Neutrophil (primary cell): ENCODE measurements around the gene SMPD3.

Source experiments
- H3K27ac ChIP-seq: fragments of 200-600 bp; sonication (generic); 2 replicates; pipeline ENCODE4 v1.5.1; 2016; ENCODE audit warnings: mild to moderate bottlenecking, moderate library complexity
- H3K27me3 ChIP-seq: fragments of 200-600 bp; sonication (generic); 2 replicates; pipeline ENCODE4 v1.6.0; 2016; ENCODE audit warnings: mild to moderate bottlenecking
- H3K36me3 ChIP-seq: fragments of 200-600 bp; sonication (generic); 2 replicates; pipeline ENCODE4 v1.5.1; 2017
- H3K4me1 ChIP-seq, 2 experiments: fragments of 200-600 bp in 1 of 2; sonication (generic) in 1 of 2; 1 replicate in 1 of 2; 2 replicates in 1 of 2; pipeline versions ENCODE4 v1.5.1 to v1.6.1; 2013 to 2016; ENCODE audit warnings: low read depth in 1 of 2, low read length in 1 of 2, mild to moderate bottlenecking in 1 of 2, moderate library complexity in 1 of 2; ENCODE audit not compliant: control insufficient read depth in 1 of 2, insufficient read depth in 1 of 2
- H3K4me3 ChIP-seq, 2 experiments: fragments of 200-600 bp in 1 of 2; sonication (generic) in 1 of 2; 1 replicate in 1 of 2; 2 replicates in 1 of 2; pipeline ENCODE4 v1.5.1; 2013 to 2016; ENCODE audit warnings: low read depth in 1 of 2, low read length in 1 of 2, mild to moderate bottlenecking in 1 of 2, moderate library complexity in 1 of 2
- H3K9me3 ChIP-seq: fragments of 200-600 bp; sonication (generic); 2 replicates; pipeline ENCODE4 v1.5.1; 2016
- CTCF ChIP-seq: fragments of 200-600 bp; sonication (generic); IDR thresholded peaks from 2 replicates; pipeline ENCODE4 v1.5.1; 2016; ENCODE audit warnings: antibody characterized with exemption

SMPD3 gene

GRCh38 chr16:68344252-68344651, 104.1 kb downstream of the SMPD3 start:
- no peaks in the 10 kb centered on the region for H3K9me3 ChIP-seq
- H3K27ac ChIP-seq: no peak overlapping the region
- H3K4me3 ChIP-seq: no peak overlapping the region
- TF ChIP-seq CTCF: no peak
- no peaks in the 10 kb centered on the region for H3K4me1 ChIP-seq
- H3K27me3 ChIP-seq: no peaks in the 10 kb centered on the region
- H3K36me3 ChIP-seq: peaks cover 83% of the 10 kb centered on the region

- no peak for TF ChIP-seq CTCF
- Histone ChIP-seq H3K36me3 (peaks cover 82% of the 10 kb centered on the region), H3K4me3 (no peak overlapping the region), H3K27ac (no peak overlapping the region), H3K9me3 (no peaks in the 10 kb centered on the region), H3K27me3 (no peaks in the 10 kb centered on the region), H3K4me1 (no peaks in the 10 kb centered on the region)
Observed at GRCh38 chr16:68343137-68343536, 105.2 kb downstream of the SMPD3 start.

GRCh38 chr16:68342620-68343019, 105.7 kb downstream of the SMPD3 start:
- peaks cover 82% of the 10 kb centered on the region for H3K36me3 ChIP-seq
- H3K4me3 ChIP-seq: no peak overlapping the region
- no peaks in the 10 kb centered on the region for H3K9me3 ChIP-seq
- no peaks in the 10 kb centered on the region for H3K27me3 ChIP-seq
- no peaks in the 10 kb centered on the region for H3K4me1 ChIP-seq
- H3K27ac ChIP-seq: no peak overlapping the region
- TF ChIP-seq CTCF: no peak

- no peak overlapping the region for H3K4me3 ChIP-seq
- H3K27me3 ChIP-seq: no peaks in the 10 kb centered on the region
- peaks cover 59% of the 10 kb centered on the region for H3K36me3 ChIP-seq
- H3K27ac ChIP-seq: no peak overlapping the region
- no peaks in the 10 kb centered on the region for H3K4me1 ChIP-seq
- no peaks in the 10 kb centered on the region for H3K9me3 ChIP-seq
- TF ChIP-seq CTCF: no peak
Observed at GRCh38 chr16:68339214-68339613, 109.1 kb downstream of the SMPD3 start.

GRCh38 chr16:68338326-68339119, 109.8 kb downstream of the SMPD3 start:
- no peaks in the 10 kb centered on the region for H3K9me3 ChIP-seq
- H3K4me3 ChIP-seq: no peak overlapping the region
- H3K27me3 ChIP-seq: no peaks in the 10 kb centered on the region
- H3K36me3 ChIP-seq: peaks cover 54% of the 10 kb centered on the region
- no peak for TF ChIP-seq CTCF
- no peaks in the 10 kb centered on the region for H3K4me1 ChIP-seq
- no peak overlapping the region for H3K27ac ChIP-seq
